Astrocyte (in vitro differentiated cells and primary cell): Measurements from ENCODE around the gene C1orf116. TPM values are rescaled to one million over a fixed set of nuclear protein-coding genes. Genes with fewer than 3 reads are reported as not detected.

Experiments
- DNase-seq: peaks from one replicate; pipeline ENCODE4 v3.0.0-alpha.2; 2010; ENCODE audit warnings: low read depth
- FAIRE-seq: peaks from 2 replicates; lab custom pipeline; 2011; peaks lifted over from hg19 to GRCh38; lab: Jason Lieb, UNC
- H2AFZ ChIP-seq: 2 replicates; pipeline ENCODE4 v1.6.0; 2012; ENCODE audit warnings: low read depth, low read length, inconsistent platforms
- H3K27ac ChIP-seq: 2 replicates; pipeline ENCODE4 v1.5.1; 2011; ENCODE audit warnings: low read depth, low read length, inconsistent platforms
- H3K27me3 ChIP-seq: 2 replicates; pipeline ENCODE4 v1.6.0; 2011; ENCODE audit warnings: low read length, inconsistent platforms; ENCODE audit not compliant: insufficient read depth
- H3K36me3 ChIP-seq: 2 replicates; pipeline ENCODE4 v1.5.1; 2011; ENCODE audit warnings: low read length, inconsistent platforms; ENCODE audit not compliant: insufficient read depth
- H3K4me1 ChIP-seq: 2 replicates; pipeline ENCODE4 v1.5.1; 2011; ENCODE audit warnings: low read length, inconsistent platforms; ENCODE audit not compliant: insufficient read depth
- H3K4me2 ChIP-seq: 2 replicates; pipeline ENCODE4 v1.6.0; 2012; ENCODE audit warnings: low read length, inconsistent platforms
- H3K4me3 ChIP-seq: 2 replicates; pipeline ENCODE4 v1.5.1; 2011; ENCODE audit warnings: low read depth, mild to moderate bottlenecking, low read length, inconsistent platforms; ENCODE audit not compliant: insufficient read depth
- H3K79me2 ChIP-seq: 2 replicates; pipeline ENCODE4 v1.6.0; 2012; ENCODE audit warnings: mild to moderate bottlenecking, low read length, inconsistent platforms; ENCODE audit not compliant: insufficient read depth
- H3K9ac ChIP-seq: 2 replicates; pipeline ENCODE4 v1.6.0; 2012; ENCODE audit warnings: mild to moderate bottlenecking, low read length, inconsistent platforms
- H3K9me3 ChIP-seq: 2 replicates; pipeline ENCODE4 v1.5.1; 2012; ENCODE audit warnings: low read depth, mild to moderate bottlenecking, low read length, inconsistent platforms; ENCODE audit not compliant: insufficient read depth
- H4K20me1 ChIP-seq: 2 replicates; pipeline ENCODE4 v1.6.0; 2012; ENCODE audit warnings: low read length, inconsistent platforms; ENCODE audit not compliant: insufficient read depth
- H3K27ac Mint-ChIP-seq: one replicate; pipeline ENCODE4 v1.8.0; 2021; ENCODE audit warnings: mild to moderate bottlenecking, mixed read lengths; ENCODE audit not compliant: unreplicated experiment
- H3K27me3 Mint-ChIP-seq: one replicate; pipeline ENCODE4 v1.8.0; 2021; ENCODE audit warnings: low read depth, mixed read lengths; ENCODE audit not compliant: unreplicated experiment
- H3K36me3 Mint-ChIP-seq: one replicate; pipeline ENCODE4 v1.8.0; 2021; ENCODE audit warnings: low read depth, mixed read lengths; ENCODE audit not compliant: unreplicated experiment
- H3K4me1 Mint-ChIP-seq: one replicate; pipeline ENCODE4 v1.8.0; 2021; ENCODE audit warnings: low read depth, mixed read lengths; ENCODE audit not compliant: unreplicated experiment
- H3K4me3 Mint-ChIP-seq: one replicate; pipeline ENCODE4 v1.8.0; 2021; ENCODE audit warnings: mild to moderate bottlenecking, moderate library complexity, mixed read lengths; ENCODE audit not compliant: unreplicated experiment
- H3K9me3 Mint-ChIP-seq: one replicate; pipeline ENCODE4 v1.8.0; 2021; ENCODE audit warnings: mild to moderate bottlenecking, mixed read lengths; ENCODE audit not compliant: unreplicated experiment
- CTCF ChIP-seq: IDR thresholded peaks from 2 replicates; pipeline ENCODE4 v1.5.1; 2011; ENCODE audit warnings: low read depth, mild to moderate bottlenecking, inconsistent platforms, low read length, moderate library complexity; ENCODE audit not compliant: insufficient read depth
- EZH2 ChIP-seq: IDR thresholded peaks from 2 replicates; pipeline ENCODE4 v1.6.1; 2012; ENCODE audit warnings: mild to moderate bottlenecking, low read length, inconsistent platforms; ENCODE audit not compliant: insufficient read depth
- total RNA-seq: library from RNA; stranded (reverse); gene quantifications from 2 replicates; pipeline ENCODE4 v1.2.1, GENCODE V29; 2021

Gene C1orf116
- total RNA-seq, 1 donor from 2014 or later: 0.86 TPM

- Histone ChIP-seq H2AFZ (peak overlapping the region; percentile 86), H3K4me3 (peak overlapping the region; percentile 93), H3K27ac (peak overlapping the region; percentile 97), H3K27me3 (no peaks in the 10 kb centered on the region), H3K9ac (peak overlapping the region; percentile 98), H3K79me2 (peaks cover 52% of the 10 kb centered on the region), H4K20me1 (peaks cover 32% of the 10 kb centered on the region), H3K4me1 (peaks cover 22% of the 10 kb centered on the region), H3K36me3 (peaks cover 16% of the 10 kb centered on the region), H3K9me3 (no peaks in the 10 kb centered on the region), H3K4me2 (peak overlapping the region; percentile 93)
- Mint-ChIP-seq H3K4me1 (peaks cover 24% of the 10 kb centered on the region), H3K4me3 (peak overlapping the region; percentile 100), H3K27ac (peak overlapping the region; percentile 96), H3K27me3 (no peaks in the 10 kb centered on the region), H3K36me3 (peaks cover 3% of the 10 kb centered on the region), H3K9me3 (no peaks in the 10 kb centered on the region)
- TF ChIP-seq CTCF (no peak), EZH2 (no peak)
- no peak for FAIRE-seq
- peak; percentile 76 for DNase-seq
Observed at GRCh38 chr1:207050480-207051190, 18.1 kb upstream of the C1orf116 start.

GRCh38 chr1:207049974-207050391 is 17.4 kb upstream of the C1orf116 start:
- no peaks in the 10 kb centered on the region for H3K9me3 Mint-ChIP-seq
- H3K36me3 Mint-ChIP-seq: peaks cover 3% of the 10 kb centered on the region

More at GRCh38 chr1:207049974-207050391, 17.4 kb upstream of the C1orf116 start:
- Histone ChIP-seq H2AFZ (peak overlapping the region; percentile 86), H4K20me1 (peaks cover 35% of the 10 kb centered on the region), H3K4me1 (peaks cover 22% of the 10 kb centered on the region), H3K36me3 (peaks cover 16% of the 10 kb centered on the region), H3K4me3 (peak overlapping the region; percentile 93), H3K4me2 (peak overlapping the region; percentile 93), H3K9me3 (no peaks in the 10 kb centered on the region), H3K9ac (peak overlapping the region; percentile 98), H3K27me3 (no peaks in the 10 kb centered on the region), H3K79me2 (peaks cover 58% of the 10 kb centered on the region), H3K27ac (peak overlapping the region; percentile 97)
- Mint-ChIP-seq H3K27me3 (no peaks in the 10 kb centered on the region), H3K27ac (peak overlapping the region; percentile 96), H3K4me1 (peaks cover 26% of the 10 kb centered on the region), H3K4me3 (peak overlapping the region; percentile 100)
- TF ChIP-seq EZH2 (no peak), CTCF (peak; percentile 90)
- peak; percentile 21 for DNase-seq
- FAIRE-seq: no peak
